HepG2 (cell line): ENCODE results near the gene ZNF831. TPM values are rescaled to one million over a fixed set of nuclear protein-coding genes. Genes with fewer than 3 reads are reported as not detected.

Source experiments
- ATAC-seq: fragments of 200-7000 bp; cut with Tn5 transposase; 3 replicates; pipeline ENCODE4 v1.9.1; 2020; ENCODE audit warnings: mild to moderate bottlenecking, moderate library complexity
- BruUV-seq: library from RNA; stranded (reverse); fragments of 400-500 nt; replicated peaks from 2 replicates; lab custom pipeline; 2021; lab: Mats Ljungman, UMichigan
- CTCF ChIA-PET: fragments of 300-600 bp; formaldehyde crosslinking; extraction: SDS; loops from one replicate; lab custom pipeline; 2021; ENCODE audit warnings: low total read pairs, inconsistent platforms, low intra/inter-chr PET ratio; lab: Yijun Ruan, JAX
- POLR2A ChIA-PET: fragments of 350-600 bp; sonication (Branson Sonifier 250); formaldehyde crosslinking; loops from one replicate; lab custom pipeline; 2020; ENCODE audit warnings: antibody characterized with exemption, inconsistent platforms; lab: Yijun Ruan, JAX
- DNase-seq: peaks from one replicate; pipeline ENCODE4 v3.0.0-alpha.2; 2015; ENCODE audit warnings: low spot score
- FAIRE-seq: peaks from 3 replicates; lab custom pipeline; 2011; peaks lifted over from hg19 to GRCh38; lab: Jason Lieb, UNC
- H2AFZ ChIP-seq: one replicate; pipeline ENCODE4 v1.6.1; 2011; ENCODE audit warnings: low read length, inconsistent platforms
- H3K27ac ChIP-seq: fragments of 300-600 bp; 3 replicates; pipeline ENCODE4 v1.8.0; 2011; ENCODE audit warnings: mixed run types, mild to moderate bottlenecking, mixed read lengths, low read length, inconsistent platforms; ENCODE audit not compliant: insufficient read depth; ENCODE audit errors: extremely low read length
- H3K27me3 ChIP-seq, 2 experiments: fragments of 200-600 bp in 1 of 2; 2 replicates in 1 of 2; 3 replicates in 1 of 2; pipeline versions ENCODE4 v1.6.0 to v1.8.0; 2011; ENCODE audit warnings: low read length in 2 of 2, mild to moderate bottlenecking in 2 of 2, moderate library complexity in 2 of 2, inconsistent platforms in 1 of 2; ENCODE audit not compliant: insufficient read depth in 2 of 2, control insufficient read depth in 1 of 2
- H3K36me3 ChIP-seq, 2 experiments: fragments of 200-600 bp in 1 of 2; replicated peaks in 1 of 2; 2 replicates in 1 of 2; 3 replicates in 1 of 2; pipeline versions ENCODE4 v1.5.1 to v1.8.0; 2011; ENCODE audit warnings: low read length in 2 of 2, inconsistent platforms in 1 of 2; ENCODE audit not compliant: insufficient read depth in 2 of 2, control insufficient read depth in 1 of 2
- H3K4me1 ChIP-seq: 2 replicates; pipeline ENCODE4 v1.5.1; 2012; ENCODE audit warnings: low read length, inconsistent platforms; ENCODE audit not compliant: insufficient read depth
- H3K4me2 ChIP-seq: 2 replicates; pipeline ENCODE4 v1.6.0; 2011; ENCODE audit warnings: low read depth, low read length, inconsistent platforms
- H3K4me3 ChIP-seq, 3 experiments: fragments of 200-600 bp in 1 of 3; sonication (generic), shearing (Covaris generic) in 1 of 3; replicated peaks in 1 of 3; 2 replicates each; pipeline ENCODE4 v1.5.1; 2011 to 2016; ENCODE audit warnings: low read length in 3 of 3, inconsistent platforms in 2 of 3, low read depth in 2 of 3, mild to moderate bottlenecking in 2 of 3, control low read depth in 1 of 3, mixed read lengths in 1 of 3; ENCODE audit not compliant: insufficient read depth in 1 of 3
- H3K79me2 ChIP-seq: one replicate; pipeline ENCODE4 v1.6.1; 2011; ENCODE audit warnings: low read length, inconsistent platforms; ENCODE audit not compliant: insufficient read depth
- H3K9ac ChIP-seq: 2 replicates; pipeline ENCODE4 v1.6.0; 2011; ENCODE audit warnings: mild to moderate bottlenecking, low read depth, low read length, inconsistent platforms; ENCODE audit not compliant: insufficient read depth
- H3K9me3 ChIP-seq: 2 replicates; pipeline ENCODE4 v1.5.1; 2012; ENCODE audit warnings: mild to moderate bottlenecking, low read length
- H4K20me1 ChIP-seq: 2 replicates; pipeline ENCODE4 v1.6.0; 2011; ENCODE audit warnings: inconsistent platforms, mild to moderate bottlenecking, low read length, moderate library complexity; ENCODE audit not compliant: insufficient read depth
- ARID5B ChIP-seq: IDR thresholded peaks from 2 replicates; pipeline ENCODE4 v1.4.0; 2020; ENCODE audit warnings: mild to moderate bottlenecking, missing genetic modification reagents
- CREM ChIP-seq, 2 experiments: sonication (generic) in 1 of 2; formaldehyde crosslinking in 1 of 2; IDR thresholded peaks; 2 replicates each; pipeline versions ENCODE4 v1.4.0 to v1.6.1; 2016 to 2020; ENCODE audit warnings: antibody characterized with exemption in 1 of 2, mild to moderate bottlenecking in 1 of 2, missing genetic modification reagents in 1 of 2
- ZBTB49 ChIP-seq: sonication (generic); formaldehyde crosslinking; IDR thresholded peaks from 2 replicates; pipeline ENCODE4 v1.4.0; 2020; ENCODE audit warnings: missing genetic modification reagents, borderline replicate concordance
- ZNF292 ChIP-seq: sonication (generic); formaldehyde crosslinking; IDR thresholded peaks from 2 replicates; pipeline ENCODE4 v1.8.1; 2022; ENCODE audit warnings: mild to moderate bottlenecking, low read depth, missing genetic modification reagents, borderline replicate concordance
- ZNF350 ChIP-seq: sonication (generic); formaldehyde crosslinking; IDR thresholded peaks from 2 replicates; pipeline ENCODE4 v1.4.0; 2020; ENCODE audit warnings: mild to moderate bottlenecking, low read depth, missing genetic modification reagents, borderline replicate concordance
- WGBS: methylation state at CpG from one replicate; pipeline ENCODE4 v1.1.6; 2017; ENCODE audit warnings: low lambda C conversion rate; 5-methylcytosine and 5-hydroxymethylcytosine counted together
- in situ Hi-C: cut with HindIII; loops from 2 replicates; pipeline ENCODE4 v1.10.0; 2017; ENCODE audit warnings: low pct_unique_long_range_greater_than_20kb; ENCODE audit not compliant: extremely low pct_ligation_motif_present
- intact Hi-C: fragments of 100-400 bp; cut with micrococcal nuclease; formaldehyde crosslinking; loops from one replicate; pipeline ENCODE4 v1.10.0; 2022; ENCODE audit not compliant: unreplicated experiment
- polyA plus RNA-seq, 8 experiments: library from polyadenylated mRNA; depleted of rRNA in 3 of 8; stranded (reverse) in 7 of 8; unstranded in 1 of 8; fragments of >200 nt; fragmentation: Illumina TruSeq in 4 of 8; extraction: Trizol in 4 of 8; gene quantifications; 2 replicates each; pipeline versions ENCODE4 v1.2.1 to v1.2.3, GENCODE V29; 2011 to 2016; ENCODE audit warnings: low read depth in 4 of 8, missing spikeins in 1 of 8, mixed read lengths in 1 of 8; ENCODE audit not compliant: insufficient read depth in 1 of 8
- total RNA-seq, 5 experiments: library from RNA; depleted of rRNA; stranded (reverse); fragments of >200 nt; fragmentation: Illumina TruSeq; extraction: Trizol; gene quantifications; 2 replicates each; pipeline ENCODE4 v1.2.3, GENCODE V29; 2016; ENCODE audit warnings: low read depth in 1 of 5

ZNF831 gene
- total and polyA plus RNA-seq, 2 of the 13 experiments (the other 11 are each of a cell fraction or from before 2014, with no cell fraction given): not detected

- no peak for TF ChIP-seq ARID5B (CRISPR knock-in tag)
These were observed 8.4 kb downstream of the ZNF831 start (continued) for GRCh38 chr20:59171986-59172385.

- no TSS peak for BruUV-seq
- no peak overlapping the region for H3K9ac ChIP-seq
- in situ Hi-C loops (no loop called here), intact Hi-C loops (no loop called here)
- no peaks in the 10 kb centered on the region for H3K9me3 ChIP-seq
- H3K4me2 ChIP-seq: no peak overlapping the region
- FAIRE-seq: no peak
- H2AFZ ChIP-seq: no peak overlapping the region
- H3K79me2 ChIP-seq: no peaks in the 10 kb centered on the region
- no peaks in the 10 kb centered on the region for H3K4me1 ChIP-seq
- POLR2A ChIA-PET: no interaction called here
- no peaks in the 10 kb centered on the region for H4K20me1 ChIP-seq
- peak; percentile 67 for ATAC-seq
- H3K36me3 ChIP-seq: no peaks in the 10 kb centered on the region
- TF ChIP-seq CREM (IDR thresholded peaks at IDR 0.05) (no peak), CREM (CRISPR knock-in tag; IDR thresholded peaks at IDR 0.05) (no peak), ZNF350 (CRISPR knock-in tag) (no peak), ZNF292 (CRISPR knock-in tag) (no peak), ZBTB49 (no peak)
- CTCF ChIA-PET: no interaction called here
- 17% methylated on average over 3 of the region's 7 CpGs for WGBS
- DNase-seq: no peak
- peaks cover 0 to 21% of the 10 kb centered on the region in 2 experiments; a peak in 2 of 5 replicates for H3K27me3 ChIP-seq
- no peak overlapping the region for H3K4me3 ChIP-seq
- no peak overlapping the region for H3K27ac ChIP-seq
These were observed 10.4 kb downstream of the ZNF831 start for GRCh38 chr20:59173938-59174491.
